ENCODE measurements around the gene STK35. TPM values are rescaled to one million over a fixed set of nuclear protein-coding genes. Genes with fewer than 3 reads are reported as not detected.

The STK35 gene
- total and polyA plus RNA-seq, 2 of the 13 experiments (the other 11 are each of a cell fraction or from before 2014, with no cell fraction given) = 27.4 to 29.8 TPM

DNA sequence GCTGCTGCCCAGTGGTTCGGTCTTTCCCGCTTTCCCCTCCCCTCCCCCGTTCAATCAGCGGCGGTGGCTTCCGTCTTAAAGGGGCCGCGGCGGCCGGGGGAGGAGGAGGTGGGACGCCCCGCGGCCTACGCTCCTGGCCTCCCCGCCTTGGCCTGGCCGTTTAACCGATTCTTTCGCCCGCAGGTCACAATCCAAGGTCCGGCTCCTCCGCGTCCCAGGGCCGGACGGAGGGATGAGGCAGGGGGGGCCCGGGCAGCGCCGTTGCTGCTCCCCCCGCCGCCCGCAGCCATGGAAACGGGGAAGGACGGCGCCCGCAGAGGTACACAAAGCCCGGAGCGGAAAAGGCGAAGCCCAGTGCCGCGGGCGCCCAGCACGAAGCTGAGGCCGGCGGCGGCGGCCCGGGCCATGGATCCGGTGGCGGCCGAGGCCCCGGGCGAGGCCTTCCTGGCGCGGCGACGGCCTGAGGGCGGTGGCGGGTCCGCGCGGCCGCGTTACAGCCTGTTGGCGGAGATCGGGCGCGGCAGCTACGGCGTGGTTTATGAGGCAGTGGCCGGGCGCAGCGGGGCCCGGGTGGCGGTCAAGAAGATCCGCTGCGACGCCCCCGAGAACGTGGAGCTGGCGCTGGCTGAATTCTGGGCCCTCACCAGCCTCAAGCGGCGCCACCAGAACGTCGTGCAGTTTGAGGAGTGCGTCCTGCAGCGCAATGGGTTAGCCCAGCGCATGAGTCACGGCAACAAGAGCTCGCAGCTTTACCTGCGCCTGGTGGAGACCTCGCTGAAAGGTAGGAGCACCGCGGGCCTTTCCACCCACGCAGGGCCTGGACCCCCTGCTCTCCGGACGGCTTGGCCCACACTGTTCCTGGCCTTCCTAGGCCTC is 1.2 kb downstream of the STK35 start (continued):
- TF ChIP-seq, protein P1, sequence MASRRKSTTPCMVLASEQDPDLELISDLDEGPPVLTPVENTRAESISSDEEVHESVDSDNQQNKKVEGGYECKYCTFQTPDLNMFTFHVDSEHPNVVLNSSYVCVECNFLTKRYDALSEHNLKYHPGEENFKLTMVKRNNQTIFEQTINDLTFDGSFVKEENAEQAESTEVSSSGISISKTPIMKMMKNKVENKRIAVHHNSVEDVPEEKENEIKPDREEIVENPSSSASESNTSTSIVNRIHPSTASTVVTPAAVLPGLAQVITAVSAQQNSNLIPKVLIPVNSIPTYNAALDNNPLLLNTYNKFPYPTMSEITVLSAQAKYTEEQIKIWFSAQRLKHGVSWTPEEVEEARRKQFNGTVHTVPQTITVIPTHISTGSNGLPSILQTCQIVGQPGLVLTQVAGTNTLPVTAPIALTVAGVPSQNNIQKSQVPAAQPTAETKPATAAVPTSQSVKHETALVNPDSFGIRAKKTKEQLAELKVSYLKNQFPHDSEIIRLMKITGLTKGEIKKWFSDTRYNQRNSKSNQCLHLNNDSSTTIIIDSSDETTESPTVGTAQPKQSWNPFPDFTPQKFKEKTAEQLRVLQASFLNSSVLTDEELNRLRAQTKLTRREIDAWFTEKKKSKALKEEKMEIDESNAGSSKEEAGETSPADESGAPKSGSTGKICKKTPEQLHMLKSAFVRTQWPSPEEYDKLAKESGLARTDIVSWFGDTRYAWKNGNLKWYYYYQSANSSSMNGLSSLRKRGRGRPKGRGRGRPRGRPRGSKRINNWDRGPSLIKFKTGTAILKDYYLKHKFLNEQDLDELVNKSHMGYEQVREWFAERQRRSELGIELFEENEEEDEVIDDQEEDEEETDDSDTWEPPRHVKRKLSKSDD (CRISPR knock-in tag; IDR thresholded peaks at IDR 0.05; ENCODE audit: low read depth) = peak; percentile 73
- TF ChIP-seq AGO1 (IDR thresholded peaks at IDR 0.05; ENCODE audit: low read depth, low read length, poor library complexity, severe bottlenecking) (peak; percentile 86), IKZF1 (IDR thresholded peaks at IDR 0.05) (no peak), MXI1 (IDR thresholded peaks at IDR 0.05; ENCODE audit: borderline replicate concordance, low read depth, low read length) (peak; percentile 39; the same call in 1 of the 3 replicates), ZFY (CRISPR knock-in tag; IDR thresholded peaks at IDR 0.05) (peak; percentile 90), SOX6 (IDR thresholded peaks at IDR 0.05) (no peak), SOX6 (CRISPR knock-in tag; IDR thresholded peaks at IDR 0.05) (no peak), MIER3 (CRISPR knock-in tag; IDR thresholded peaks at IDR 0.05; ENCODE audit: borderline replicate concordance) (no peak), NAIF1 (CRISPR knock-in tag; IDR thresholded peaks at IDR 0.05; ENCODE audit: borderline replicate concordance) (no peak; the same call in 1 of the 2 replicates), HDAC2 (CRISPR knock-in tag; IDR thresholded peaks at IDR 0.05) (no peak; the same call in 1 of the 2 replicates), TP53 (CRISPR knock-in tag; conservative IDR thresholded peaks at IDR 0.05) (peak; percentile 42; the same call in 1 of the 2 replicates), ZFP37 (CRISPR knock-in tag; IDR thresholded peaks at IDR 0.05; ENCODE audit: borderline replicate concordance) (0 out of 2 replicates have a peak, but pooled peaks have one; percentile 41), IRX3 (CRISPR knock-in tag; IDR thresholded peaks at IDR 0.05; ENCODE audit: borderline replicate concordance, low read depth) (peak; percentile 78; the same call in 1 of the 2 replicates), NFE2 (CRISPR knock-in tag; IDR thresholded peaks at IDR 0.05) (no peak), MEIS1 (CRISPR knock-in tag; IDR thresholded peaks at IDR 0.05; ENCODE audit: borderline replicate concordance) (peak; percentile 26; the same call in 1 of the 2 replicates), SAFB2 (CRISPR knock-in tag; IDR thresholded peaks at IDR 0.05; ENCODE audit: borderline replicate concordance, low read depth) (peak; percentile 10; the same call in 1 of the 2 replicates), ZNF878 (CRISPR knock-in tag; IDR thresholded peaks at IDR 0.05) (no peak), ZNF431 (CRISPR knock-in tag; IDR thresholded peaks at IDR 0.05; ENCODE audit: borderline replicate concordance, low read depth) (no peak), NFATC3 (CRISPR knock-in tag; IDR thresholded peaks at IDR 0.05) (0 out of 2 replicates have a peak, but pooled peaks have one; percentile 60), NCOA5 (CRISPR knock-in tag; IDR thresholded peaks at IDR 0.05) (no peak), ZNF12 (CRISPR knock-in tag; IDR thresholded peaks at IDR 0.05) (peak; percentile 73; the same call in 1 of the 2 replicates), ZNF563 (CRISPR knock-in tag; IDR thresholded peaks at IDR 0.05) (peak; percentile 73), NPAS2 (CRISPR knock-in tag; IDR thresholded peaks at IDR 0.05; ENCODE audit: borderline replicate concordance) (no peak)
- TF ChIP-seq, protein P2, sequence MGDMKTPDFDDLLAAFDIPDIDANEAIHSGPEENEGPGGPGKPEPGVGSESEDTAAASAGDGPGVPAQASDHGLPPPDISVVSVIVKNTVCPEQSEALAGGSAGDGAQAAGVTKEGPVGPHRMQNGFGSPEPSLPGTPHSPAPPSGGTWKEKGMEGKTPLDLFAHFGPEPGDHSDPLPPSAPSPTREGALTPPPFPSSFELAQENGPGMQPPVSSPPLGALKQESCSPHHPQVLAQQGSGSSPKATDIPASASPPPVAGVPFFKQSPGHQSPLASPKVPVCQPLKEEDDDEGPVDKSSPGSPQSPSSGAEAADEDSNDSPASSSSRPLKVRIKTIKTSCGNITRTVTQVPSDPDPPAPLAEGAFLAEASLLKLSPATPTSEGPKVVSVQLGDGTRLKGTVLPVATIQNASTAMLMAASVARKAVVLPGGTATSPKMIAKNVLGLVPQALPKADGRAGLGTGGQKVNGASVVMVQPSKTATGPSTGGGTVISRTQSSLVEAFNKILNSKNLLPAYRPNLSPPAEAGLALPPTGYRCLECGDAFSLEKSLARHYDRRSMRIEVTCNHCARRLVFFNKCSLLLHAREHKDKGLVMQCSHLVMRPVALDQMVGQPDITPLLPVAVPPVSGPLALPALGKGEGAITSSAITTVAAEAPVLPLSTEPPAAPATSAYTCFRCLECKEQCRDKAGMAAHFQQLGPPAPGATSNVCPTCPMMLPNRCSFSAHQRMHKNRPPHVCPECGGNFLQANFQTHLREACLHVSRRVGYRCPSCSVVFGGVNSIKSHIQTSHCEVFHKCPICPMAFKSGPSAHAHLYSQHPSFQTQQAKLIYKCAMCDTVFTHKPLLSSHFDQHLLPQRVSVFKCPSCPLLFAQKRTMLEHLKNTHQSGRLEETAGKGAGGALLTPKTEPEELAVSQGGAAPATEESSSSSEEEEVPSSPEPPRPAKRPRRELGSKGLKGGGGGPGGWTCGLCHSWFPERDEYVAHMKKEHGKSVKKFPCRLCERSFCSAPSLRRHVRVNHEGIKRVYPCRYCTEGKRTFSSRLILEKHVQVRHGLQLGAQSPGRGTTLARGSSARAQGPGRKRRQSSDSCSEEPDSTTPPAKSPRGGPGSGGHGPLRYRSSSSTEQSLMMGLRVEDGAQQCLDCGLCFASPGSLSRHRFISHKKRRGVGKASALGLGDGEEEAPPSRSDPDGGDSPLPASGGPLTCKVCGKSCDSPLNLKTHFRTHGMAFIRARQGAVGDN (CRISPR knock-in tag; IDR thresholded peaks at IDR 0.05) = peak; percentile 94

Measured in HepG2 (cell line).